ENCODE measurements around the gene PKD1L1. TPM values are rescaled to one million over a fixed set of nuclear protein-coding genes. Genes with fewer than 3 reads are reported as not detected.

The PKD1L1 gene
- total RNA-seq, 1 experiment from 2014 or later = not detected

GRCh38 chr7:47952224-47952623, 4.0 kb upstream of the PKD1L1 start:
- H3K36me3 Mint-ChIP-seq (ENCODE audit: insufficient read depth, unreplicated experiment) = peaks cover 21% of the 10 kb centered on the region
- no TSS peak for BruUV-seq (replicated peaks)
- intact Hi-C loops (cut with micrococcal nuclease) = no loop called here
- TF ChIP-seq, protein P1, sequence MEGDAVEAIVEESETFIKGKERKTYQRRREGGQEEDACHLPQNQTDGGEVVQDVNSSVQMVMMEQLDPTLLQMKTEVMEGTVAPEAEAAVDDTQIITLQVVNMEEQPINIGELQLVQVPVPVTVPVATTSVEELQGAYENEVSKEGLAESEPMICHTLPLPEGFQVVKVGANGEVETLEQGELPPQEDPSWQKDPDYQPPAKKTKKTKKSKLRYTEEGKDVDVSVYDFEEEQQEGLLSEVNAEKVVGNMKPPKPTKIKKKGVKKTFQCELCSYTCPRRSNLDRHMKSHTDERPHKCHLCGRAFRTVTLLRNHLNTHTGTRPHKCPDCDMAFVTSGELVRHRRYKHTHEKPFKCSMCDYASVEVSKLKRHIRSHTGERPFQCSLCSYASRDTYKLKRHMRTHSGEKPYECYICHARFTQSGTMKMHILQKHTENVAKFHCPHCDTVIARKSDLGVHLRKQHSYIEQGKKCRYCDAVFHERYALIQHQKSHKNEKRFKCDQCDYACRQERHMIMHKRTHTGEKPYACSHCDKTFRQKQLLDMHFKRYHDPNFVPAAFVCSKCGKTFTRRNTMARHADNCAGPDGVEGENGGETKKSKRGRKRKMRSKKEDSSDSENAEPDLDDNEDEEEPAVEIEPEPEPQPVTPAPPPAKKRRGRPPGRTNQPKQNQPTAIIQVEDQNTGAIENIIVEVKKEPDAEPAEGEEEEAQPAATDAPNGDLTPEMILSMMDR (IDR thresholded peaks at IDR 0.05; ENCODE audit: unreplicated experiment) = no peak
- POLR2A ChIA-PET = no interaction called here
- no peaks in the 10 kb centered on the region for H3K9me3 Mint-ChIP-seq (ENCODE audit: unreplicated experiment)
- H3K4me1 Mint-ChIP-seq (ENCODE audit: insufficient read depth, unreplicated experiment) = no peaks in the 10 kb centered on the region
- DNase-seq (ENCODE audit: unreplicated experiment) = no peak
- CTCF ChIA-PET = interaction anchor here (0.9 to 12.6 kb wide), 3 partner anchors 15 to 155 kb away, joined by 3 to 314 read pairs (median 5); no protein-coding TSS in a partner anchor
- H3K4me3 Mint-ChIP-seq (ENCODE audit: unreplicated experiment) = no peak overlapping the region
- no peaks in the 10 kb centered on the region for H3K27me3 Mint-ChIP-seq (ENCODE audit: insufficient read depth, unreplicated experiment)
- H3K27ac Mint-ChIP-seq (ENCODE audit: low read depth, unreplicated experiment) = no peak overlapping the region

DNA sequence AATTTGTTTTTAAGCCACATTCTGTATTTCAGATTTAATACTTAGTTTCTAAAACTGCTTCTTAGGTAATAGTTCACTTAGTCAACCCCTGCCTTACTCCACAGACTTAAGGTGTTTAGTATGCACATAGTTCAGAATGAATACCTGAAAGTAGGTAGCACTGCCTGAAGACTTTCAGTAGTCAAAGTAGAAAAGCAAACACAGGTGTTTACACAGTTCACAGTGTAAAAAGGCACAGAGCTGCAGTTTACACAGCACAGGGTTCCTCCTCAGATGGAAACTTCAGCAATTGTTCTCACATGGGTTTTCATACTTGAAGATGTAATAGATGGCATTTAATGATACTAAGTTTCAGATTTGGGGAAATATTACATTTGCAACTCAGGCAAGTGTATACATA, 3.1 kb upstream of the PKD1L1 start:
- Mint-ChIP-seq H3K27me3 (ENCODE audit: insufficient read depth, unreplicated experiment) (no peaks in the 10 kb centered on the region), H3K9me3 (ENCODE audit: unreplicated experiment) (no peaks in the 10 kb centered on the region), H3K27ac (ENCODE audit: low read depth, unreplicated experiment) (no peak overlapping the region), H3K4me1 (ENCODE audit: insufficient read depth, unreplicated experiment) (no peaks in the 10 kb centered on the region), H3K36me3 (ENCODE audit: insufficient read depth, unreplicated experiment) (peaks cover 15% of the 10 kb centered on the region), H3K4me3 (ENCODE audit: unreplicated experiment) (no peak overlapping the region)
- DNase-seq (ENCODE audit: unreplicated experiment) = no peak
- TF ChIP-seq, protein P1 (IDR thresholded peaks at IDR 0.05; ENCODE audit: unreplicated experiment) = no peak
- no TSS peak for BruUV-seq (replicated peaks)
- POLR2A ChIA-PET = no interaction called here
- intact Hi-C loops (cut with micrococcal nuclease) = no loop called here
- CTCF ChIA-PET = interaction anchor here (12.6 kb wide), 1 partner anchor 156 kb away, joined by 314 read pairs; no protein-coding TSS in a partner anchor

DNA sequence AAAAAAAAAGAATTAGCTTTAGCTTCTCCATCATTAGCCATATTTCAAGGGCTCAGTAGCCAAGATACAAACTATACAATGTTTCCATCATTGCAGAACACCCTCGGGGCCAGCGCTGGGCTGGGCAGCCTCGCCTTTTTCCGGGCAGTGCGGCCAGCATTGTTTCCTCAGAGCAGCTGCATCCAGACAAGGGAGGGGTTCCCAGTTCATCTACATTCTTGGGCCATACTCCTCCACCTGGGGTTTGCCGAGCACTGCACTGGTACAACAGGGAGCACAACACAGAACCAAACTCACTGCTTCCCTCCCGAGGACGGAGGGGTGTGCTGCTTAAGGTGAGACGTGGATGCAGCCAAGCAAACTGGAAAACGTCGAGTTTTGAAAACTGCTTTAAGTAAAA, 2.4 kb upstream of the PKD1L1 start:
- intact Hi-C loops (cut with micrococcal nuclease) = no loop called here
- Mint-ChIP-seq H3K4me1 (ENCODE audit: insufficient read depth, unreplicated experiment) (no peaks in the 10 kb centered on the region), H3K27ac (ENCODE audit: low read depth, unreplicated experiment) (no peak overlapping the region), H3K36me3 (ENCODE audit: insufficient read depth, unreplicated experiment) (peaks cover 15% of the 10 kb centered on the region), H3K27me3 (ENCODE audit: insufficient read depth, unreplicated experiment) (no peaks in the 10 kb centered on the region), H3K9me3 (ENCODE audit: unreplicated experiment) (no peaks in the 10 kb centered on the region), H3K4me3 (ENCODE audit: unreplicated experiment) (no peak overlapping the region)
- POLR2A ChIA-PET = no interaction called here
- peak; percentile 68 for DNase-seq (ENCODE audit: unreplicated experiment)
- BruUV-seq (replicated peaks) = no TSS peak
- TF ChIP-seq, protein P1 (IDR thresholded peaks at IDR 0.05; ENCODE audit: unreplicated experiment) = no peak
- CTCF ChIA-PET = interaction anchor here (8.3 to 12.6 kb wide), 2 partner anchors 156 to 206 kb away, joined by 149 to 314 read pairs; no protein-coding TSS in a partner anchor

DNA sequence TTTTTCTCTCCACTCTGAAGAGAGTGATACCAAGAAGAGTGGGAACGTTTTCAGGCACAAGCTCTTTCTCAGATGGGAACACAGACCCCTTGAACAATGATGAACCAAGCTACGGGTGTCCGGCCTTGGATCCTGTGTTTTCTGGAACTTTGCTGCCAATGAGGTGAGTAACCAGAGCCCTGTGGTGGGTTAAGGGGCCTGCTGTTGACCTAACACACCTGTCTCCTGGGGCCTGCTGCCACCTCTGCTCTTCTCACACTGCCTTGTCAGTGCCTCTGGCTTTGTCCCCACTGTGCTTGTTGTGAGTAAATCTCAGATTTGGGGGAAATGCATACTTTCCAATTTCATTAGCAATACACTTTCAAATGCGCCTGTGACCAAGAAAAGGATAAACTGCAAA, 1.4 kb upstream of the PKD1L1 start:
- no peak for DNase-seq (ENCODE audit: unreplicated experiment)
- TF ChIP-seq, protein P1 (IDR thresholded peaks at IDR 0.05; ENCODE audit: unreplicated experiment) = no peak
- ChIA-PET CTCF (interaction anchor here (0.5 to 12.6 kb wide), 6 partner anchors 9 to 207 kb away, joined by 3 to 314 read pairs (median 4); no protein-coding TSS in a partner anchor), POLR2A (no interaction called here)
- intact Hi-C loops (cut with micrococcal nuclease) = loop anchor here (10.0 kb wide), 3 partner anchors 345 to 1905 kb away; no protein-coding TSS in a partner anchor
- Mint-ChIP-seq H3K9me3 (ENCODE audit: unreplicated experiment) (no peaks in the 10 kb centered on the region), H3K36me3 (ENCODE audit: insufficient read depth, unreplicated experiment) (peaks cover 9% of the 10 kb centered on the region), H3K27ac (ENCODE audit: low read depth, unreplicated experiment) (no peak overlapping the region), H3K4me1 (ENCODE audit: insufficient read depth, unreplicated experiment) (no peaks in the 10 kb centered on the region), H3K27me3 (ENCODE audit: insufficient read depth, unreplicated experiment) (no peaks in the 10 kb centered on the region), H3K4me3 (ENCODE audit: unreplicated experiment) (no peak overlapping the region)
- BruUV-seq (replicated peaks) = no TSS peak

All from MCF 10A (cell line).